ENCODE measurements around the gene KLHL40.
"Not testable (repeated sequence)": the region's sequence is repeated elsewhere in the genome, so short reads cannot be mapped to it uniquely, and the experiment has no call there.

KLHL40 gene

DNA sequence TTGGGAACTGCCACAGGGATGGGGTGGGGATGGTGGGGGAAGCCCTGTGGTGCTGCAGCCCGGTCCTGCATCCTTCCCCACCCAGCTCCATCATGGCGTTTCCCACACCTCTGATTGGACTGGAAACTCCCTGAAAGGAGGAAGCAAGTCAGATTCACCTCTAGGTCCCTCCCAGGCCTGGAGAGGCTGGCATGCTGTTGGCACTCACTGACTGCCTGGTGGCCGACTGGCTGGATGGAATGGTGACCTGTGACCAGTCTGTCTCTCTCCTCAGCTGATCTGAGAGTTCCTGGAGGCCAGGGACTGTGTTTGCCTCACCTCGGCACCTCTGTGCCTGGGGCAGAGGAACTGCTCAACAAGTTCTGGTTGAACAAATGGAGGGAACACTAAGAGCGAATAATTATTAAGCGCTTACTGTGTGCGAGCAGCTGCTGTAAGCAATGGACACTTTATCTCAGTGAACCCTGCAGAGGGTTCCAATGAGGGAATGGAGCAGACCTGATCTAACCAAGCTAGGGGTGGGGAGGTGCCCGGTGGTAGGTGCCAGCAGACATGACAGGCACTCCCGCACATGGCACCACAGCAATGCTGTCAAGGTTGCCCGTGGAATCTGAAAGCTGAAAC lies 20.7 kb downstream of the KLHL40 start:
- DNase-seq, result no peak

GRCh38 chr3:42706721-42707619 lies 21.6 kb downstream of the KLHL40 start:
- DNase-seq, result no peak

GRCh38 chr3:42707620-42708355 lies 22.5 kb downstream of the KLHL40 start:
- DNase-seq, result no peak

DNA sequence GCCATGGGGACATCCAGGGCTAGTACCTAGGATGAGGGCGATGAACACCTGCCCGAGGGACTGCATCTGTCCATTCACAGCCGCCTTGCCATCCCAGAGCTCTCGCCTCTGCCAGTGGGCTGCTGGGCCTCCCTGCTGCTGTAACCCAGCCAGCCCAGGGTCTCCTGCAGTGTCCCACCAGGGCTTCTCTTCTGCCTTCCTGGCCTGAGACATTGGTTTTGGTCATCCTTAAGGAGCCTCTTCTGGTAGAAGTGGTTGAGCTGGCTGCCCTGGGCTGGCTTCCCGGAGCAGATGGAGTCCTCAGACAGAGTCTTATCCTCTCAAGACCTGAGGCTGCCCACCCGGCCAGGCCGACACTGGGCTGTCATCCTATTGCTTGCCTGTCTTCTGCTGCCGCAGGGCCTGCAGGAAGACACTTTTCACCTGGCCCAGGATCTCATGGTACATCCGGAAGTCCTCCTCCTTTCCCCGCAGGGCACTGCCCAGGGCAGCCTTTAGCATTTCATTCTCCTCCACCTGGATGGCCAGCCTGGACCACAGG lies 23.3 kb downstream of the KLHL40 start:
- DNase-seq, result no peak

DNA sequence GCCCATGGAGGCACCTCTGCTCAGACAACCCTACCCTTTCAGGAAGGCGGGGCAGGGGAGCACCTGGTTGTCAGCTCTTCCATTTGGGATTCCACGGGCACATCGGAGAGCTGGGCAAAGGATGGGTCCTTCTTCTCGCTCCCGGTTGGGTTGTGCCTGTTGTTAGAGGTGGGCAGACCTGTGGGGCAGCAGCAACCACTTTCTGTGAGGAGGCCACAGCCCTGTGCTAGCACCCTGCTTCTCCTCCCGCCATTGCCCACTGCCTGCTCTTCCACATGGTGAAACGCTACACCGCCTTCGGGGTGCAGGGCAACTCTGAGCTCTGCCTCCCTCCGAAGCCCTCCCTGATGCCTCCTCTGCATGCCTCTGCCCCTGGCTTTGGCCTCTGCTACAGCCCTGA lies 24.3 kb downstream of the KLHL40 start:
- DNase-seq, result no peak

- no peak for DNase-seq
These were observed 25.1 kb downstream of the KLHL40 start for GRCh38 chr3:42710323-42711021.

DNA sequence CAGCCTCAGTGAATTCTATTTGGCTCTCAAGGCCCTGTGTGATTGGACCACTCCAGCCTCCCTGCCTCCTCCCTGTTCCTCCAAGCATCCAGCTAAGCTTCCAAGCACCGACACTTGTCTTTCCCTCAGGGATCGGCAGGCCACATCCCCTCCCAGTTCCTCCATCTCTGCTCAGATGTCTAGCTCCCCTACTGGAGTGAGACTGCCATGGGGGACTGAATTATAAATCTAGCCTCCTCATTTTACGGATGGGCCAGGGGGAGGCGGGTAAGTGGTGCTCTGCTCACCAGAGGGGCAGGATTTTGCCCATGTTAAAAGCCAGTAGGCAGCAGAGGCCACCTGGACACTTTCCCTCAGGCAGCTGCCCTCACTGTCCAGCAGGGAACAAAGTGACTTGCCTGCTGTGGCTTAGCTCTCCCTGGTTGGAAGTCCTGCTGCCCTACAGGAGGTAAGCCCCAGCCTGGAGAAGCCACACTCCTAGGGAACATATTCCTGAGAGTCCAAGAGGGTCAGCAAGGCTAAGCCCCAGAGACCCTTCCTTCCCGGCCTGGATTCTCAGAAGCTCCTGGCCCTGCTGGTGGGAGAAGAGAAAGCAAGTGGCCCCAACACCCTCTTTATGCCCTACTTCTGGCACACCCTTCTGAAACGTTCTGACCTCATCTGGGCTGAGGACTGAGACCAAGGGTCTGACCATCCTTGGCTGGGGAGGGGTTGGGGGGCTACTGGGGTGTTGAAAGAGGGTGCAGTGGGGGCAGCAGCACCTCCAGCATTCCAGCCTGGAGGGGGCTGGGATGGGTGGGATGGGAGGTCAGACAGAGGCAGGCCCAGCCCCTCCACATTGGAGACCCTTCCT lies 26.4 kb downstream of the KLHL40 start:
- no peak for DNase-seq

DNA sequence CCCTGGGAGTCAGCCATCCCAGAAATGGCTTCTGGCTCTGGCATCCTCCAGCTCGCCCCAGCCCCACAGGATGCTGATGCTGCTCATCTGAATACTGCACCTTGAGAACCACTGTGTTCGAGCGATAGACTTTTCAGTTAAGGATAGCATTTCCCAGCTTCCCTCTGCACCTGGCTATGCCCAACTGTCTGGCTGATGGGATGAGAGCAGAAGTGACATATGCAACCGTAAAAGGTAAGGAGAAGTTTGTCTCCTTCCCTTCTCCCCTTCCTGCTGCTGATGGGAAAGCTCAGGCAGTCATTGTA lies 27.0 kb downstream of the KLHL40 start:
- no peak for DNase-seq

DNA sequence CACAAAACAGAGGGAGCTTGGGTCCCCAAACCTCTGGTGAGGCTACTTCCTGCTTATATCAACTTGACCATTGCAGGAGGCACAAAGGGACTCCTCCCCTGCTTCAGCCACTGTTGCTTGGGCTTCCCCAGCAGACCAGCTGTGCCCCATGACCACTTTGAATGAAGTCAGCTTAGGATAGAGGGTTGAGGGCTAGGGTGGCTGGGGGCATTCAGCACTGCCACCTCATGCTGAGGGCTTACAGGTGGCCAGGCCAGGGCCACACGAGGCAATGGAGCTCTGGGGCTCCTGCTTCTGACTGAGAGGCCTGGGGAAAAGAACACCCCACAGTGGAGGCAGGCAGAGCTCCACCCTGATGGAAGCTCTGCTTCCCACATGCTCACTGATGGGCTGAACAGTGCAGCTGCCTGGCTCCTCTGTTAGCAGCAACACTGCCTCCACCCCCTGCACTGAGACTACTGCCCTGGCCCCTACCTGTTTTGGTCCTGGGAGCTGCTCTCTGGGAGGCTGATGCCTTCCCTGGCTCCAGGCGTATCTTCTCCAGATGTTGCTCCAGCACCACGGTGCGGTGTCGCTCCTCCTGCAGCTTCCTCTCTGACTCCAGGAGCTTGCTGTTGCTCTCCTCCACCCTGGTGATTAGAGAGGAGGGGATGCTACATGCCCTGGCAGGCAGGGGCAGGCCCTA lies 27.5 kb downstream of the KLHL40 start:
- DNase-seq, result no peak

GRCh38 chr3:42713747-42714146 lies 28.4 kb downstream of the KLHL40 start:
- no peak for DNase-seq

DNA sequence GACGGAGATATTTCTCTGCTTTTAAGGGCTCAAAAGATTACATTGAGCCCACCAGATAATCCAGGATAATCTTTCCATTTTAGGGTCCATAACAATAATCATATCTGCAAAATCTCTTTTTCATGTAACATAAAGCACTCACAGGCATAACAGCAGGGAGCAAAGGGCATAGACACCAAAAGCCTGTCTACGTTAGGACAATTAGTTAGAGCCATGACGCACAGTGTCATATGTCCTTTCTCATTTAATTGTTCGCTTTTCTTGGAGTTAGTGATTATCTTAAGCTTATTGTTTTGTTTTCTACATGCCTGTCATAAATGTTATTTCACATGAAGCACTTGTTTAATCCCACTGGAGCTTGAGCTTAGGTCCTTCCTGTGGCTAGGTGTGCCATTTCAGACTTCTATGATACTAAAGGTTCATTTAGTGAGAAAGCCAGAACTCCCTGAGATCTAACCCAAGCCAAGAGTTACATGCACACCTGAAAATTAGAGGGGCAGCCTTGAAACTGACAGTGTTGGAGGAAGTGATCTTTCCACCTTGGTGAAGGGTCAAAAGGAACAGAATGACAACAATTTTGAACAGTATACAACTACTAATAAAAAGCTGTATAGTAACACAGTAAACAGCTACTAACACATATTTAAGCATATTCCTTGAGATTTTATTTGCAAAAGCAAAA lies 29.0 kb downstream of the KLHL40 start:
- DNase-seq, result no peak

DNA sequence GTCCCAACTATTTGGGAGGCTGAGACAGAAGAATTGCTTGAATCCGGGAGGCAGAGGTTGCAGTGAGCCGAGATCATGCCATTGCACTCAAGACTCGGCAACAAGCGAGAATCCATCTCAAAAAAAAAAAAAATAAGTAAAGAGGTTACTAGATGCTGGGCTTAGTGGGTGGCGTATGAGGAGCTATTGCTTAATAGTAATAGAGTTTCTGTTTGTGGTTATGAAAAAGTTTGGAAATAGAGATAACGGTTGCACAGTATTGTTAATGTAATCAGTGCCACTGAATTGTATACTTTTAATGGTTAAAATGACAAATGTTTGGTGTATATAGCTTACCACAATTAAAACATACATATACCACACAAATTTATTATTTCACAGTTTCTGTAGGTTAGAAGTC lies 32.0 kb downstream of the KLHL40 start:
- no peak for DNase-seq

GRCh38 chr3:42718338-42718737 lies 33.0 kb downstream of the KLHL40 start:
- no peak for DNase-seq

- DNase-seq, result no peak
These were observed 33.7 kb downstream of the KLHL40 start for GRCh38 chr3:42719002-42719401.

GRCh38 chr3:42720126-42720525 lies 34.8 kb downstream of the KLHL40 start:
- DNase-seq, result no peak

DNA sequence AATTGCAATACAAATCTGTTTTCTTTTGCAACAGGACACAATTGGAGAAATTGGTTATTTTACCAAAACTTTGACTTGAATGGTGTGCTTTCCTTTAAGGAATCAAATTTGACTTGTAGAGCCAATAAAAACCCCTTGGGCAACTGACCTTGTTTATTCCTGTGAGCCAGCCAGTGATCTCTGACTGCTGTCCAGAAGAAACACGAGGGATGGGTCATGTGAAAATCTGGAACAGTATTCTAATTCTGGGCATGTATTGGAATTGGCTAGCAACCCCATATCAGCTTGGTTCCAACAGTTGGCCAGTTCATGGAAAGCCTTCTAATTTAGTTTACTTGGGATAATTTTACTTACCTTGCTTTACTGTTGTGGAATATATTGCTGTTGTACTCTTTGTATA lies 36.4 kb downstream of the KLHL40 start:
- DNase-seq, result no peak

- not testable (repeated sequence) for DNase-seq
These were observed 37.1 kb downstream of the KLHL40 start for GRCh38 chr3:42722442-42722841.

- DNase-seq, result no peak
These were observed 37.9 kb downstream of the KLHL40 start for GRCh38 chr3:42723219-42723618.

- no peak for DNase-seq
These were observed 40.1 kb downstream of the KLHL40 start for GRCh38 chr3:42725454-42725853.

DNA sequence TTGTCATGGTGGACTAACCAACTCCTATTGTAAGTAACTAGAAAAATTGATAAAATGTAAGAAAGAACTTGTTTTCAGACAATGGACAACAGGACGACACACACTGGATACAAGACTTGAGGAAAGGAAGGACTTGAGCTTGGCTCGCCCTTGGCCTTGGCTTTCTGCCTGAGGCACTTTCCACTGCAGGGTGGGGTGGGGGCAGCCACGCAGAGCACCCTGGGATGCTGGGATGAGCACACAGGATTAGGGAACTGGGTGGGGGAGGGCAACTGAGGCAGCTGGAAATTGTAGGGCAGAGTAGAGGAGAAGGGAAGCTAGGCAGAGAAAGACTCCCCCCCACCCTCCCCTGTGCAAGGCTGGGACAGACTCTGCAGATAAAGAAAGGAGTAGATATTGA lies 42.7 kb downstream of the KLHL40 start:
- no peak for DNase-seq
